NCI-H1105 treated with DMSO at 0.1 percent for 48 hours (cell line): Measurements from ENCODE around the gene SIDT1.

Experiments used
- DNase-seq: peaks from one replicate; lab custom pipeline; 2025; lab: John Stamatoyannopoulos, UW

Gene SIDT1

DNA sequence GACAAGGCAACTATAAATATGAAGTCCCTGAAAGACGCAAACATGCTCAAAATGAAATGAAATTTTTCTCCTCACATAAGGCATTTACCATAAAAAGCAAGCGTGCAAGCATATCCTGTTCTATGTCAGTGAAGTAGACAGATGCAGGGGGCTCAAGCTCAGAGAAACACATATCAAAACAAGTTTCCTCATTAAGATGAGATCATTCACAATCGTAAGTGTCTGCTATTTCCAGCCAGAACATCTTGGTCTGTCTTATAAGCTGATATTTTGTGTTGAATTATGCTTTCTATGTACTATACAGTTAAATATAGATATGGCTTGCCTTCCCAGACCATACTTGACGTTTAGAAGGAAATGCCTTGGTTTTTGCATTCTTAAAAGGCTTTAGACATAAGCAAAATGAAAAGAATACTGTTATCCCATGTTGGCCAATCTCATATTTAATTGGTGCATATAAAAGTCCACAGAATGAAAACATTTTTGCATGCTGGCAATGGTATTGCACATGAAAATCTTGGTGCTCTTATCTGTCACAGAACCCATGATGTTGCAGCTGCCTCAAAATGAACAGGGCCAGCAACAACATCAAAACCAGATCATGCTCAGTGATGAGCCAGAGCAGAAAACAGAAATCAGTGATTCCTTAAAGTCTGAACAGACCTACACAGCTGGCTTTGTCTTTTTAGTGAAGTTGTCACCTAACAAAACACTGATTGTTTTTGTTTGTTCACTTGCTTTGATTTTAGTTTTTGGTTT is 65.4 kb downstream of the SIDT1 start:
- DNase-seq: no peak

- DNase-seq: no peak
Observed at GRCh38 chr3:113600418-113601182, 68.2 kb downstream of the SIDT1 start.

DNA sequence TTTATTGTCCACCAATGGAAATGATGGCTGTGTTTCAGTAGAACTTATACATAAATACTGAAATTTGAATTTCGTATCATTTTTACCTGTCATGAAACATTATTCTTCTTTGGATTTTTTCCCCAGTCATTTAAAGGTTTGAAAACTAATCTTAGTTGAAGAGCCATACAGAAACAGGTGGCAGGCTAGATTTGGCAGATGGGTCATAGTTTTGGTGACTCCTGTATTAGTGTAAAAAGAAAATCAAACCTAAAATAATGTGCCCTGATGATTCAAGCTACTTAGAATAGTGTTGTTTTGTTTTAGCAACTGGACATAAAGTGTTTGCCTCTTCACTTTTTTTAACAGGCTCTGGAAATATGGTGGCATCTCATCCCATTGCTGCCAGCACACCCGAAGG is 68.9 kb downstream of the SIDT1 start:
- no peak for DNase-seq

DNA sequence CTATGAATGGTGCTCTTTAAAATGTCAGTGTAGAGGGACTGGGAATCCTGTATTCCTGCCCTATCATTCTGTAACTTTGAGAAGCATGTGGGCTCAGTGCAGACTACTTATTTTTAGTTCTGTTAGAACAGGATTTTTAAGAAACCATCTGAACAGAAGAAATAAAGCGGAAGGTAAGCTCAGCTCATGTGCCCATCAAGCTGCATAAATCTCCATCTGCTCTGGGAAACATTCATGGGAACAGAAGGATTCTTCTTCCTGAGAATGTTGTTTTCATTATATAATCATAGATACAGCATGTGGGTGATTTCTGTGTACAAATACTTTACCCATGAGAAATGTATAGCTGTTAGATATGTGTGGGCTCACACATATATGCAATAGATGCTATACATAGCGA is 69.9 kb downstream of the SIDT1 start:
- no peak for DNase-seq

DNA sequence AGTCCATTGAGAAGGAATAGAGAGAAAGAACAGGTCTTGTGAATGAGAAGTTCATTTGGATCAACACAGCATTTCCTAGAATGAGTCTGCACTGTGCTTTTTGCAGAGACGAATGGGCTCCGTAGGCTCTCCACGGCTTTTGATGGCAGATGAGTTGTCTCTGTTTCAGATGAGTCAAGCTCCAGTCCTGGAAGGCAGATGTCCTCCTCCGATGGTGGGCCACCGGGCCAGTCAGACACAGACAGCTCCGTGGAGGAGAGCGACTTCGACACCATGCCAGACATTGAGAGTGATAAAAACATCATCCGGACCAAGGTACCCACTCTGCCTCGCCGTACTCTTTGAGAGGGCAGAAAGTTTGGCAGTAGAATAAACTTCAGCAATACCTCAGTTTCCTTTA is 70.5 kb downstream of the SIDT1 start:
- no peak for DNase-seq

DNA sequence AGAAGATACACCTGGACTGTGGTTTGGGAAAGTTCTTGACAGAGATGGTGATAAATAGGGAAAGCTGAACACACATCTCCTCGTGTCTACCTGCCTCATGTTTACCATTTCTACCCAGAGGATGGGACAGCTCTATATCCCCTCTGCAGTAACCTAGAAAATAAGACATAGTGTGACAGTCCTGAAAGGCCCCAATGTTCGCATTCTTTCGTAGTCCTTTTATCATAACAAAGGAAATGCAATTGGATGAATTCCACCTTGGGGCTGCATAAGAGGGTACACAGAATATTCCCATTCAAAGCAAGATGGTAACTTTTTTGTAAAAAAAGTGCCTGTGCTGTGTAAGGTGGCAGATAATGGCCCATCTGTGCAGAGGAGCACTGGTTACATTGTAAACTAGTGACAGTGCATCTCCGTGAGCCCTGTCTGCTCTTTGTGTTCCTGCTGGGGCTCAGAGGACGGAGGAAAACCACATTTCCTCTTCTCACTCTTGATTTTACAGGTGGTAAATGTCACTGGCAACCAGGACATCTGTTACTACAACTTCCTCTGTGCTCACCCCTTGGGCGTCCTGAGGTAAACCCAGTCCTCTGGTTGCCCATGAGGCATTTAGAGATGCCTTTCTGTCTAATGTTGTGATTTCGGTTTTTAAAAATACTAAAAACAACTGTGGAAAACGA is 74.3 kb downstream of the SIDT1 start:
- DNase-seq: no peak

DNA sequence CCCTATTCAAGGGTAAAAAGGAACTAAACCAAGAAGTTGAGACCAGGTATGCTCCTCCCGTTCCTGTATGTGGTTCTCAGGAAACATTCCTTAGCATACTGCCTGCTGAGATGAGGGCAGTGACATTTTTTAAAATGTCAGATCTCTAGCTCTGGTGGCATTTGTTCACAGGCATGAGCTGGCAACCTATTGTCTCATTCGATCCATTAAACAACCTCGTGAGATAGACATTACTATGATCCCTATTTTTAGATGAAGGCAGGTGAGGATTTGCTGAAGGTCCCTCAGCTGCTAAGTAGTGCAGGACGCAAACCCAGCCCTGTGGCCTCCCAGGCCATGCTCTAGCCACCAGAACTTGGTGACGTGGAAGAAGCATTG is 74.9 kb downstream of the SIDT1 start:
- DNase-seq: no peak

DNA sequence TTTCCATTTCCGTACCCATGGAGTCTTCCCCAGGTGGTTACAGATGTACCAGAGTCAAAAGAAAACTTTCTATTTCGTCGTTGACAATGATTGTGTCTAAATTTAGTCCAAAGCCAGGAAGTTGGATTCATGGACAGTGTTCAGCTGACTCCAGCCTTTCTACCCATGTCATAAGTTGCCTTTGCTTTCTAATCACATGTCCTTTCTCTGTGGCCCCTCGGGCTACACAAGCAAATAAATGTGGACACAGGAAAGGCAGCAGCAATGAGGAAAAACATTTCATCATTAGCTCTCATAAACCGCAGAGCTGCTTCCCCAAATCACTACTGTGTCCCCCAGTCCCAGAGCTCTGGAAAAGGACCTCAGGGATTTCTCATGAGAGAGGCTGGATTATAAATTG is 82.0 kb downstream of the SIDT1 start:
- no peak for DNase-seq

GRCh38 chr3:113615976-113616375 is 83.6 kb downstream of the SIDT1 start:
- DNase-seq: no peak

- no peak for DNase-seq
Observed at GRCh38 chr3:113617726-113618125, 85.4 kb downstream of the SIDT1 start.

DNA sequence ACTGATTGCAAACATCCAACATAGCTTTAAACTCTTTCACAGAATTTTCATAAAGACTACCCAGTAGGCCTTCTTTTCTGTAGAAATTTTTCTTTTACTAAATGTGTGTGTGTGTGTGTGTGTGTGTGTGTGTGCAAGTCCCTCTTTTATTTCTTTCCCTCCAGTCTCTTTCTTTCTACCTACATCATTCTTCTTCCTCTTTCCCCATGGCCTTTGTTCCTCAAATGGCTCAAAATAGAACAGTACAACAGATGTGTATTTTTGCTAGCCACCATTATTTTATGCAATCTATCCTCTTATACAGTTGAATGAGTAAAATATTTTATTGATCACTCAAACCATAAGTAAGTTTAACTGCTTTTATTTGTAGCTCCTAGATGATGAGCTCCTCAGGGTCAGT is 87.7 kb downstream of the SIDT1 start:
- no peak for DNase-seq

GRCh38 chr3:113623324-113623723 is 91.0 kb downstream of the SIDT1 start:
- no peak for DNase-seq

- DNase-seq: no peak
Observed at GRCh38 chr3:113623811-113624210, 91.5 kb downstream of the SIDT1 start.

GRCh38 chr3:113625834-113626233 is 93.5 kb downstream of the SIDT1 start:
- no peak for DNase-seq

- DNase-seq: peak; percentile 25
Observed at GRCh38 chr3:113626503-113627371, 94.4 kb downstream of the SIDT1 start.

GRCh38 chr3:113628316-113628715 is 96.0 kb downstream of the SIDT1 start:
- no peak for DNase-seq

GRCh38 chr3:113628788-113629187 is 96.4 kb downstream of the SIDT1 start:
- DNase-seq: no peak

GRCh38 chr3:113629584-113630421 is 97.4 kb downstream of the SIDT1 start:
- no peak for DNase-seq

GRCh38 chr3:113630956-113631542 is 98.7 kb downstream of the SIDT1 start:
- DNase-seq: no peak

DNA sequence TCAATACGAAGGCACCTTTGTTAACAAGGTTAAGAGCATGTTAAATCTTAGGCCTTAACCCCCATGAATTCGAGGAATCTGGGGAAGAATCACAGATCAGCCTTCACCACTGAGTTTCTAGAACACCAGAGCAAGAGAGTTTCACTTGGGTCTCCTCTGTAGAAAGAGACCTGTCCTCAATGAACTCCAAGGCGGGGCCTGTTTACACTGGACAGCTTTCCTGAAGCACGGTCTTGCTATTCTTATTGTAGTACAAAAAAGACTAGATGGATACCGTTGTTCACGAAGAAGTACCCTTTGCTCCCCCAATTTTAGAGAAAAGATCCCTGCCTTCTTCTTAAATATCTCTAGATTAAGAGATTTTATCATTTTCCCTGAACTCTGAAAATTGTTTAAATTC is 99.2 kb downstream of the SIDT1 start:
- DNase-seq: no peak
